ENCODE data around the gene PRICKLE2.

Gene PRICKLE2

DNA sequence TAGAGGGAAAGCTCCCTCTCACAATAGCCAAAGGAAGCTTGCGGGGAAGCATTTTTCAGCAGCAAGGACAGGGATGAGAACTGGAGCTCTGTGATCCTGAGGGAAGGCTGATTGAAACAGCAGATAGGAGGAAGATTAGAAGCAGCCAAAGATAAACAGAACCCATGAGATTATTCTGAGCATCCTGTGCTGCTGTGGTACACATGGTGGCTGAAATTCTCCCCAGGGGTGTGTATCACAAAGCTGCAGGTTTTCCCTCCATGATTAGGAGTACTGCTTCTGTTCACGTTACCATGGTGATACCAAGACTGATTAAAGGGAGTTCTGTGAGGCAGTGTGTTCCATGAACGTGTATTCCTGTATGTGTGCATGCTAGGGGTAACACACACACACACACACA lies 171.7 kb downstream of the PRICKLE2 start:
- ATAC-seq (ENCODE audit: low read depth) (no peak), DNase-seq (ENCODE audit: low spot score) (no peak)
- Histone ChIP-seq H3K9me3 (ENCODE audit: severe bottlenecking) (no peaks in the 10 kb centered on the region), H3K36me3 (ENCODE audit: low read depth) (no peaks in the 10 kb centered on the region), H3K4me3 (ENCODE audit: severe bottlenecking) (no peak overlapping the region), H3K27me3 (ENCODE audit: insufficient read depth, poor library complexity, severe bottlenecking) (no peaks in the 10 kb centered on the region), H3K4me1 (ENCODE audit: insufficient read depth, poor library complexity, severe bottlenecking) (no peaks in the 10 kb centered on the region), H3K27ac (ENCODE audit: poor library complexity, severe bottlenecking) (no peak overlapping the region)
- TF ChIP-seq, protein P1, sequence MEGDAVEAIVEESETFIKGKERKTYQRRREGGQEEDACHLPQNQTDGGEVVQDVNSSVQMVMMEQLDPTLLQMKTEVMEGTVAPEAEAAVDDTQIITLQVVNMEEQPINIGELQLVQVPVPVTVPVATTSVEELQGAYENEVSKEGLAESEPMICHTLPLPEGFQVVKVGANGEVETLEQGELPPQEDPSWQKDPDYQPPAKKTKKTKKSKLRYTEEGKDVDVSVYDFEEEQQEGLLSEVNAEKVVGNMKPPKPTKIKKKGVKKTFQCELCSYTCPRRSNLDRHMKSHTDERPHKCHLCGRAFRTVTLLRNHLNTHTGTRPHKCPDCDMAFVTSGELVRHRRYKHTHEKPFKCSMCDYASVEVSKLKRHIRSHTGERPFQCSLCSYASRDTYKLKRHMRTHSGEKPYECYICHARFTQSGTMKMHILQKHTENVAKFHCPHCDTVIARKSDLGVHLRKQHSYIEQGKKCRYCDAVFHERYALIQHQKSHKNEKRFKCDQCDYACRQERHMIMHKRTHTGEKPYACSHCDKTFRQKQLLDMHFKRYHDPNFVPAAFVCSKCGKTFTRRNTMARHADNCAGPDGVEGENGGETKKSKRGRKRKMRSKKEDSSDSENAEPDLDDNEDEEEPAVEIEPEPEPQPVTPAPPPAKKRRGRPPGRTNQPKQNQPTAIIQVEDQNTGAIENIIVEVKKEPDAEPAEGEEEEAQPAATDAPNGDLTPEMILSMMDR (IDR thresholded peaks at IDR 0.05; ENCODE audit: poor library complexity, severe bottlenecking): no peak

- Histone ChIP-seq H3K4me3 (ENCODE audit: severe bottlenecking) (no peak overlapping the region), H3K27ac (ENCODE audit: poor library complexity, severe bottlenecking) (no peak overlapping the region), H3K4me1 (ENCODE audit: insufficient read depth, poor library complexity, severe bottlenecking) (no peaks in the 10 kb centered on the region), H3K36me3 (ENCODE audit: low read depth) (no peaks in the 10 kb centered on the region), H3K27me3 (ENCODE audit: insufficient read depth, poor library complexity, severe bottlenecking) (no peaks in the 10 kb centered on the region), H3K9me3 (ENCODE audit: severe bottlenecking) (no peaks in the 10 kb centered on the region)
- DNase-seq (ENCODE audit: low spot score): no peak
- TF ChIP-seq, protein P1 (IDR thresholded peaks at IDR 0.05; ENCODE audit: poor library complexity, severe bottlenecking): no peak
- ATAC-seq (ENCODE audit: low read depth): no peak
Measured at GRCh38 chr3:64053117-64053516, 172.1 kb downstream of the PRICKLE2 start.

DNA sequence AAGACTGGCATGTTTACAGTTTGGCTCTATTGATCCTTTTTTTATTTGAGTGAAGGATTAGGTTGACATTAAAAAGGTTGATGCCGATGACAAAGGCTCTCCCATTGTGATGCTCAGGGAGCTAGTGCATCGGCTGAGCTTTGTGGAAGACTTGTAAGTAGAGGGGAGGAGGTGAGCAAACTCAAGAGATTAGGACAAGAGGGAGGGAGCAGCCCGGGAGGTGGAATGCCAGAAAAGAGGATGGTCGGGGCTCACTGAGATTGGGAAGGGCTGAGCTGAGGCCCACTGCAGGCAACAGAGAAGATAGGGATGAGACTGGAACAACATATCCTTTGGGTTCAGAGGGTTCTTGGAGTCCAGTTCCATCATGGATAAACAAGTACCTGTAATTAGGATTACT lies 175.4 kb downstream of the PRICKLE2 start:
- TF ChIP-seq, protein P1 (IDR thresholded peaks at IDR 0.05; ENCODE audit: poor library complexity, severe bottlenecking): no peak
- Histone ChIP-seq H3K4me1 (ENCODE audit: insufficient read depth, poor library complexity, severe bottlenecking) (no peaks in the 10 kb centered on the region), H3K4me3 (ENCODE audit: severe bottlenecking) (no peak overlapping the region), H3K27me3 (ENCODE audit: insufficient read depth, poor library complexity, severe bottlenecking) (no peaks in the 10 kb centered on the region), H3K27ac (ENCODE audit: poor library complexity, severe bottlenecking) (no peak overlapping the region), H3K36me3 (ENCODE audit: low read depth) (no peaks in the 10 kb centered on the region), H3K9me3 (ENCODE audit: severe bottlenecking) (no peaks in the 10 kb centered on the region)
- no peak for DNase-seq (ENCODE audit: low spot score)
- no peak for ATAC-seq (ENCODE audit: low read depth)

- TF ChIP-seq, protein P1 (IDR thresholded peaks at IDR 0.05; ENCODE audit: poor library complexity, severe bottlenecking): no peak
- H3K27ac ChIP-seq (ENCODE audit: poor library complexity, severe bottlenecking): no peak overlapping the region
Measured at GRCh38 chr3:64049136-64049535, 176.1 kb downstream of the PRICKLE2 start.

DNA sequence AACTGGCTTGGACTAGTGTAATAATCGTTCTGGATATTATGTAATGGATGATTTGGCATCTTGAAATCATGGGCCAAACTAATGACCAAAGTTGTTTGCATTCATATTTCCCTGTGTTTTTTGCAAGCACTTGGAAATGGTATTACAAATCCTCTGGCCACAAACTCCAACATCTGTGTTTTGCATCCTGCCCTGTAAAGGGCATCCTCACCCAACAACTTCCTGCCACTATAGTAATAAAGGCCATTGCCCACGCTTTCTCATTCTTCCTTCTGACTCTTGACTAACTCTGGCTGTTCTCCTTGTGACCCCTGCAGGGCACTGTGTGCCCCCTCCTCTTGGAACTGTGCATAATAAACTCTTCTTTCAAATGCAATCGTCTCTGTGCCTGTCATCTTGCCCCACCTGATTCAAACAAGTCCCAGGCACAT lies 176.6 kb downstream of the PRICKLE2 start:
- Histone ChIP-seq H3K36me3 (ENCODE audit: low read depth) (no peaks in the 10 kb centered on the region), H3K9me3 (ENCODE audit: severe bottlenecking) (no peaks in the 10 kb centered on the region), H3K27me3 (ENCODE audit: insufficient read depth, poor library complexity, severe bottlenecking) (no peaks in the 10 kb centered on the region), H3K4me1 (ENCODE audit: insufficient read depth, poor library complexity, severe bottlenecking) (no peaks in the 10 kb centered on the region), H3K4me3 (ENCODE audit: severe bottlenecking) (no peak overlapping the region), H3K27ac (ENCODE audit: poor library complexity, severe bottlenecking) (no peak overlapping the region)
- ATAC-seq (ENCODE audit: low read depth) (no peak), DNase-seq (ENCODE audit: low spot score) (no peak)
- TF ChIP-seq, protein P1 (IDR thresholded peaks at IDR 0.05; ENCODE audit: poor library complexity, severe bottlenecking): no peak

More at GRCh38 chr3:64049136-64049535, 176.1 kb downstream of the PRICKLE2 start:
- Histone ChIP-seq H3K9me3 (ENCODE audit: severe bottlenecking) (no peaks in the 10 kb centered on the region), H3K36me3 (ENCODE audit: low read depth) (no peaks in the 10 kb centered on the region), H3K4me1 (ENCODE audit: insufficient read depth, poor library complexity, severe bottlenecking) (no peaks in the 10 kb centered on the region), H3K27me3 (ENCODE audit: insufficient read depth, poor library complexity, severe bottlenecking) (no peaks in the 10 kb centered on the region), H3K4me3 (ENCODE audit: severe bottlenecking) (no peak overlapping the region)
- peak; percentile 35; the same call in 1 of the 3 replicates for ATAC-seq (ENCODE audit: low read depth)
- DNase-seq (ENCODE audit: low spot score): no peak
